GM18870 (cell line): ENCODE results near the gene SGSM2.
A peak's percentile ranks its signal among the peaks of the same experiment; 100 is the strongest.

Experiments used
- ATAC-seq: cut with Tn5 transposase; IDR thresholded peaks from one replicate; pipeline ENCODE4 v1.9.1; 2021; ENCODE audit warnings: moderate library complexity; ENCODE audit not compliant: unreplicated experiment

SGSM2 gene

GRCh38 chr17:2384439-2385127 lies 47.3 kb downstream of the SGSM2 start:
- ATAC-seq, result no peak

DNA sequence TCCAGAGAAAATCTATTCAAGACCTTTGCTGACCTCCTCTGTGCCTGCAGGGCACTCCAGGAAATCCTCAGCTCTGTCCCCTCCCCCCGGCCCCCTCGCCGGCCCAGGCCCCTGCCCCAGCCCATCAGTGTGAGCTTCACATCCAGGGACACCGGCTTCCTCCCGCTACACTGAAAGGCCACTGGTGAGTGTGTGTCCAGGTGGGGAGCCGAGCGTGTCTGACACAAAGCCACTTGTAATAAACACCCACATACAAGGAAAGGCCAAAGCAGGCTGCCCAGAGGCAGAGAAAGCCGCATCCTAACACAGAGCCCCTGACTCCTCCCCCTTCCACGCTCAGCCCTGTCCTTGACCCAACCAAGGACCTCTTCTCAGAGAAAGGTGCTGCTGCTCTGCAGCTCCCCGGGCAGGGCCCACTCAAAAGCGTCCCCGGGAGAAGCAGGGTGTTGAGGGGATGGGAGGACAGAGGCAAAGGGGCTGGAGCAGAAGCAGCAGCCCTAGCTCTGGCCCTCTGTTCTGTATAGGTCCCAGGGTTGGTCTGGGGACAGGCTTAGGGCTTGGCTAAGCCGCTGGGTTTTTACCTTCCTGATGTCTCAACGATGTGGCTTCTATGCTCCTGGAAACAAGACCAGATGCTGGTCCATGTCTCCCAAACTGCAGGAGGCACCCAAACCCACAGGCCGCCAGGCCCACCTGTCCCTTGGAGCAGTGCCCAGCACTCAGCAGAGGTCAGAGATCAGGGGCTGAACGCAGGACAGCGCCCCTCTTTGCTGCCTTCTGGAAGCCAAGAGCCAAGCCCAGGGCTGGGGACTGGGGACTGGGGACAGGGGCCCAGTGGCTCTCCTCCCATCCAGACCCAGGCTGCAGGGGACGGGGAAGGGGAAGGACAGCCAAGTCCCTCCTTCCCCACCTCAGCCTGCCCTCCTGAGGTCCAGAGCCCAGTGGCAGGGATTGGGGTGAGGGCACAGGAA lies 48.2 kb downstream of the SGSM2 start:
- ATAC-seq, result no peak

DNA sequence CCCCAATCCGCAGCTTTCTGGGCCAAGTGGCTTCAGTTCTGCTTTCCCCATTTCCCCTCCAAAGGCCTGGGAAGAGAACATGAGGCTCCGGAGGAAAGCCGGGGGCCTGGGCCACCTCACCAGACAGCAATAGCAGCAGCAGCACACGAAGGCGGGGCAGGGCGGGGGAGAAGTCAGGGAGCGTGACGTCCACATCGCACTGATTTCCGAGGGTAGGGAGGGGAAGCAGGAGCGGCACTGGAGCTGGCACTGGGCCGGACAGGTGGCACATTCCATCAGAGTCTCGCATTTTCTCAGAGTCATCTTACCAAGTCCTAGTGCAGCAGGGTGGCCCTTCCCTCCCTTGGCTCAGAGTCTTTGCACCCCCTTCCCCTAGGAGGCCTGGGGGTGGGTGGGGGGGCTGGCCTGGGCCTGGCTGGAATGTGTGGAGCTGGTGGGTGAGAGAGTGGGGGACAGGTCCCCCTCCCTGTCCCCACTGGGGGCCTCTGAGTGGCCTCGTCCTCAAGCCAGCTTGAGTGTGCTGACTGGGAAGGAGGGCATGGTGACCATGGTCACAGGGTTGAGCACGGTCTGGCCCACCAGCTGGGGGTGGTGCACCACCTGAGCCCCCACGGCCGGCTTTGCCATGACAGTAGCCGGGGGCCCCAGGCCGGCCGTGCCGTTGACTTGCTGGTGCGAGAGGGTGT lies 49.2 kb downstream of the SGSM2 start:
- ATAC-seq, result no peak

DNA sequence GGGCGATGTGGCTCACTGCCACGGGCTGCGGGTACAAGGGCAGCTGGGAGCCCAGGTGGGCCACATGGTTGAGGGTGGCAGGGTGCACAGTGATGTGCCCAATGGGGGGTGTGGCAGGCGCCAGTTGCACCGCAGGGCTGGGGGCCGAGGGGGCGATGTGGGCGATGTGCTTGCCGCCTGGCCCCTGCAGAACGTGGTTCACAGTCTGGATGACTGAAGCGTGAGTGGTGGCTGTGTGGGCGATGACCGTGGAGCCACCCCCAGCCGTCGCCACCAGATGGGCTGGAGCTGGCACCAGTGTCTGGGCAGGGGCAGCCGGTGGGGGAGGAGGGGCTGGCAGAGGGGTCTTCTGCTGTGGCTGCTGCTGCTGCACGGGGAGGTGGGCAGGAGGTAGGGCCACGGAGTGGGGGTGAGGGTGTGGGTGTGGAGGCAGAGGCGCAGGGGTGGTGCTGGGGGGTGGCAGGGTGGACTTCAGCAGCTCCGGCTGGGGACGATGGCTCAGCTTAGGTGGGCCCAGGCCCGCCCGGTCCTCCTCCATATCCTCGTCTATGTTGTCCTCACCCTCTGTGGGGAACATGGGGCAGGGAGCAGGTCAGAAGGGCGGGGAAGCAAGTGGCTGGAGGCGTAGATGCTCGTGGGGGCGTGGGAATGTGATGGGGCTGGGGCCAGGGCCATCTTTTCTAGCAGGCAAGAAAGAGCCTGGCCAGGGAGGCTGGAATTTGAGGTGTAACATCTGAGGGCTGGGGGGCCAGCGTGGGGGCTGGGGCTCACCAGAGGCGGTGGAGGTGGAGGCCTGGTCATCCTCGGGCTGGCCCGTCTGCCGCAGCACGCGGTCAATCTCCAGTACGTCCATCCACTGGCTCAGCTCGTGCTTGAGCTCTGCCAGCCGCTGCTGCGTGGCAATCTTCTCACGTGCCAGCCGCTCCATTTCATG lies 50.1 kb downstream of the SGSM2 start:
- ATAC-seq, result no peak

DNA sequence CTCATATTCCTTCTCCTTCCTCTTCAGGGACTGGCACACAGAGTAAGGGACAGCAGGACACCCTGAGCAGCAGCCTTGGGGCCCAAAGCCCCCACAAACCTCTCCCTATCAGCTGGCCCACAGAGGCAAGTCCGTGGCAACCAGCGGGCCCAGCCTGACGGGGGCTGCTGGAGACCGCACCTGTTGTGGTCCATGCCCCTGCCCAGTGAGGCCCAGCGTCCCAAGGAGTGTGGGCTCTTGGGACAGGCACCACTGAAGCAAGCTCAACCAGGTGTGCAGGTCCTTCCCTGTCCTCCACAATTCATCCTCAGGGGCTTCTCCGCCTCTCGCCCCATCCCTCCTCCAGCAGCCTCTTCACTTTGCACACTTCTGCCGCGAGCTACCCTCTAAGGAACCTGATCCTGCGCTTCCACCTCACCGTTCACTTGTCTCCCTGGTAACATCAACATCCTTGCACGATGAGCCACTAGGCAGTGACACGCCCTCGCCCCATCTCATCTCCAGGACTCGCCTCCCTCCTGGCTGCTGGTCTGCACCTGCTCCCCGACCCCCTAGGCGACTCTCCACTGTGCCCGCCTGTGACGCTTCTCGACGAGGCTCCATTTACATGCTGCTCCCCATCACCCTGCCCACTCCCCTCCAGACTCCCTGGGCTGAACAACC lies 50.9 kb downstream of the SGSM2 start:
- no peak for ATAC-seq

- no peak for ATAC-seq
These were observed 51.4 kb downstream of the SGSM2 start for GRCh38 chr17:2388683-2389055.

GRCh38 chr17:2390199-2390836 lies 53.0 kb downstream of the SGSM2 start:
- ATAC-seq, result no peak

- no peak for ATAC-seq
These were observed 54.4 kb downstream of the SGSM2 start for GRCh38 chr17:2391597-2392251.

GRCh38 chr17:2392252-2393173 lies 55.2 kb downstream of the SGSM2 start:
- ATAC-seq, result peak; percentile 26

- ATAC-seq, result peak; percentile 18
These were observed 56.1 kb downstream of the SGSM2 start for GRCh38 chr17:2393174-2393953.

- peak; percentile 5 for ATAC-seq
These were observed 56.9 kb downstream of the SGSM2 start for GRCh38 chr17:2393954-2394749.

DNA sequence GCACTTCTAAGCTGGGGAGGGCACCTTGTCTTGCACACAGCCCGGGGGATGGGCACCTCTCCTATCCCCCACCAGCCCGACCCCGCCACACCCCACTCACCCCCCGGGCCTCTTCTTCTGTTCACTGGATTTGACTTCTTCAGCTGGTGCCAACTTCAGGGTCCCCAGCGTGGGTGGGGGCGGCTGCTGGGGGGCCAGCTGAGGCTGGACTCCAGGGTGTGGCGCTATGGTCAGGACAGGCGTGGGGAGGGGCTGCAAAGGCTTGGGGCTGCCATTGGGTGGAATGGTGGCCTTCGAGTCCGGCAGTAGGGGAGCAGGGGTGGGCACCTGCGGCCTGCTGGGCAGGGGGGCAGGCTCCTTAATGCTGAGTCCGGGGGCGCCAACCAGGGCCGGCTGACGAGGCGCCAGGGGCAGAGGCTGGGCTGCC lies 57.5 kb downstream of the SGSM2 start:
- no peak for ATAC-seq

- ATAC-seq, result no peak
These were observed 58.2 kb downstream of the SGSM2 start for GRCh38 chr17:2395258-2396181.

DNA sequence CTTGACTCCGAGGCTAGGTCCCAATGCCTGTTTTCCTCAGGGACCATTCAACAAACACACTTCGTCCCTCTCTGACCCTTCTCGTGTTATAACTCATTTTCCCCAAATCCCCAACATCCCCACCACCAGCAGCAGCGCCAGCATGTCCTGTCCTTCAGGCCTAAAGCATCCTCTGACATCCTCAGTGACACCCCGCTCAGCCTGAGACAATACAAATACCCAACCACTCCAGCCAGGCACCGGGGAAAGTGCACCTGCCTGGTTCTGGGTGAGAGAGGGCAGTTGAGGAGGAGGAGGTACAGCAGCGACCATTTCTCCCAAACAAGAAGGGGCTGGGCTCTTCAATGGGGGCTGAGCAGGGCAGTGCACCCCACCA lies 58.9 kb downstream of the SGSM2 start:
- ATAC-seq, result no peak

DNA sequence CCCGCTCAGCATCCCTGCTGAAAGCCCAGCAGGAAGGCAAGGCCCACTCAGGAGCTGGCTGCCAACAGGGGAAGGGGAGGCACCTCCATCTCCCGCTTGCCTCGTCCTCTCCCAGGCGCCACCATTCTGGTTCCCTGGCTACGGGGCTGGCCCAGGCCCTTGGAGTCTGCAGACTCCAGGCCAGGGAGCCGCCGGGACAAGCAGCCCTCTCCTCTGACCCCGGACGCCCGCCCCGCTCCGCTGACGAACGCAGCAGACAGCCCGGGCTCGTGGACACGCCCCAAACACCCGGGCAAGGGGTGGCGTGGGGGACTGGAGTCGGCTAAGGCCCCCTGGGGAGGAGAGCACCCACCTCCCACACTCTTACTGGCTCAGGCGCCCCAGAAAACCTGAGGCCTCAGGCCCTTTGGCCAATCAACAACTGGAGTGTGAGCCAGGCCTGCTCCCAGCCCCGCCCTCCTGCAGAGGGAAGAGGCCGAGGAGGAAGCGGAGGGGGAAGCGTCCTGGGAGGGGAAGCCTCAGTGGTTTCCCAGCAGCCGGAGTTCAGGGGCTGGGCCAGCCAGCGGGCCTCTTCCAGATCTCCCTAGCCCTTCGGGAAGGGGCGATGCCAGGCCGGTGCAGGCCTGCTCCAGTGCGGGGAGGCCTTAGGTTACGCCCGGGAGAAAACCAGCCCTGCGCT lies 59.4 kb downstream of the SGSM2 start:
- no peak for ATAC-seq
